Activated CD8-positive, alpha-beta T cell treated with anti-CD3 and anti-CD28 coated beads, Interleukin-2, amount 10 ng/mL, durations not matched to agents 7 days and 5 days (primary cell): Measurements from ENCODE around the gene MUC5B. TPM values are rescaled to one million over a fixed set of nuclear protein-coding genes. Genes with fewer than 3 reads are reported as not detected.
"Not testable (repeated sequence)": the region's sequence is repeated elsewhere in the genome, so short reads cannot be mapped to it uniquely, and the experiment has no call there.

Experiments used
- ATAC-seq: fragments of 150-1000 bp; cut with Tn5 transposase; one replicate; pipeline ENCODE4 v1.10.0; 2021; ENCODE audit warnings: moderate library complexity
- CTCF ChIA-PET: fragments of 350-600 bp; sonication (Branson Sonifier 250); formaldehyde crosslinking; loops from one replicate; lab custom pipeline; 2021; ENCODE audit warnings: antibody characterized with exemption; lab: Charles Lee
- POLR2A ChIA-PET: fragments of 350-600 bp; sonication (Branson Sonifier 250); formaldehyde crosslinking; loops from one replicate; lab custom pipeline; 2021; ENCODE audit warnings: antibody characterized with exemption; lab: Charles Lee
- DNase-seq: peaks from one replicate; pipeline ENCODE4 v3.0.0-alpha.2; 2020
- H3K27ac Mint-ChIP-seq: one replicate; pipeline ENCODE4 v1.8.0; 2021; ENCODE audit warnings: mild to moderate bottlenecking, mixed read lengths
- H3K27me3 Mint-ChIP-seq: one replicate; pipeline ENCODE4 v1.8.0; 2021; ENCODE audit warnings: low read depth, mixed read lengths
- H3K36me3 Mint-ChIP-seq: one replicate; pipeline ENCODE4 v1.8.0; 2021; ENCODE audit warnings: low read depth, mixed read lengths
- H3K4me1 Mint-ChIP-seq: one replicate; pipeline ENCODE4 v1.8.0; 2021; ENCODE audit warnings: low read depth, mixed read lengths
- H3K4me3 Mint-ChIP-seq: one replicate; pipeline ENCODE4 v1.8.0; 2021; ENCODE audit warnings: mild to moderate bottlenecking, mixed read lengths
- H3K9me3 Mint-ChIP-seq: one replicate; pipeline ENCODE4 v1.8.0; 2022; ENCODE audit warnings: mixed read lengths; ENCODE audit not compliant: insufficient read depth
- total RNA-seq, 2 experiments: library from RNA; stranded (reverse); gene quantifications; one replicate each; pipeline ENCODE4 v1.2.3, GENCODE V29; 2021

The MUC5B gene
- total RNA-seq, 2 experiments from 2014 or later, result not detected

- H3K36me3 Mint-ChIP-seq, result peaks cover 4% of the 10 kb centered on the region
- peaks cover 8% of the 10 kb centered on the region for H3K27me3 Mint-ChIP-seq
- peaks cover 8% of the 10 kb centered on the region for H3K9me3 Mint-ChIP-seq
- DNase-seq (no peak), ATAC-seq (no peak)
- H3K27ac Mint-ChIP-seq, result no peak overlapping the region
- ChIA-PET CTCF (no interaction called here), POLR2A (no interaction called here)
- H3K4me3 Mint-ChIP-seq, result no peak overlapping the region
- H3K4me1 Mint-ChIP-seq, result no peaks in the 10 kb centered on the region
These were observed 15.3 kb upstream of the MUC5B start for GRCh38 chr11:1207401-1208143.

GRCh38 chr11:1208144-1208393 lies 14.8 kb upstream of the MUC5B start:
- Mint-ChIP-seq H3K27me3 (peaks cover 8% of the 10 kb centered on the region), H3K27ac (no peak overlapping the region), H3K4me3 (no peak overlapping the region), H3K4me1 (no peaks in the 10 kb centered on the region), H3K36me3 (peaks cover 4% of the 10 kb centered on the region), H3K9me3 (peaks cover 8% of the 10 kb centered on the region)
- POLR2A ChIA-PET, result no interaction called here
- CTCF ChIA-PET, result no interaction called here
- ATAC-seq (no peak), DNase-seq (no peak)

GRCh38 chr11:1208394-1209261 lies 14.2 kb upstream of the MUC5B start:
- Mint-ChIP-seq H3K27me3 (peaks cover 8% of the 10 kb centered on the region), H3K4me1 (no peaks in the 10 kb centered on the region), H3K4me3 (no peak overlapping the region), H3K27ac (no peak overlapping the region), H3K36me3 (peaks cover 4% of the 10 kb centered on the region), H3K9me3 (peaks cover 8% of the 10 kb centered on the region)
- DNase-seq, result no peak
- ChIA-PET POLR2A (no interaction called here), CTCF (no interaction called here)
- no peak for ATAC-seq

GRCh38 chr11:1209371-1210057 lies 13.4 kb upstream of the MUC5B start:
- CTCF ChIA-PET, result no interaction called here
- Mint-ChIP-seq H3K27me3 (peaks cover 11% of the 10 kb centered on the region), H3K9me3 (peaks cover 8% of the 10 kb centered on the region), H3K4me1 (no peaks in the 10 kb centered on the region), H3K36me3 (peaks cover 4% of the 10 kb centered on the region), H3K27ac (no peak overlapping the region), H3K4me3 (no peak overlapping the region)
- ATAC-seq (no peak), DNase-seq (no peak)
- POLR2A ChIA-PET, result no interaction called here

GRCh38 chr11:1211838-1212237 lies 11.0 kb upstream of the MUC5B start:
- Mint-ChIP-seq H3K36me3 (peaks cover 4% of the 10 kb centered on the region), H3K4me1 (no peaks in the 10 kb centered on the region), H3K27me3 (peaks cover 11% of the 10 kb centered on the region), H3K4me3 (no peak overlapping the region), H3K27ac (no peak overlapping the region), H3K9me3 (peaks cover 8% of the 10 kb centered on the region)
- DNase-seq, result no peak
- POLR2A ChIA-PET, result no interaction called here
- ATAC-seq, result no peak
- CTCF ChIA-PET, result interaction anchor here (1.2 kb wide), 1 partner anchor 10 kb away, joined by 3 read pairs; no protein-coding TSS in a partner anchor

- H3K4me1 Mint-ChIP-seq, H3K36me3 Mint-ChIP-seq, H3K27ac Mint-ChIP-seq, CTCF ChIA-PET, H3K9me3 Mint-ChIP-seq, DNase-seq, ATAC-seq, POLR2A ChIA-PET, H3K4me3 Mint-ChIP-seq: not testable (repeated sequence)
- peaks cover 11% of the 10 kb centered on the region for H3K27me3 Mint-ChIP-seq
These were observed 7.0 kb upstream of the MUC5B start for GRCh38 chr11:1215826-1216225.

- ATAC-seq (no peak), DNase-seq (no peak)
- H3K9me3 Mint-ChIP-seq, result no peaks in the 10 kb centered on the region
- ChIA-PET CTCF (no interaction called here), POLR2A (no interaction called here)
- H3K4me3 Mint-ChIP-seq, result no peak overlapping the region
- no peaks in the 10 kb centered on the region for H3K36me3 Mint-ChIP-seq
- H3K4me1 Mint-ChIP-seq, result no peaks in the 10 kb centered on the region
- H3K27me3 Mint-ChIP-seq, result peaks cover 5% of the 10 kb centered on the region
- no peak overlapping the region for H3K27ac Mint-ChIP-seq
These were observed 5.7 kb upstream of the MUC5B start for GRCh38 chr11:1217151-1217550.

GRCh38 chr11:1218256-1218787 lies 4.5 kb upstream of the MUC5B start:
- ATAC-seq (no peak), DNase-seq (no peak)
- Mint-ChIP-seq H3K4me1 (no peaks in the 10 kb centered on the region), H3K27ac (no peak overlapping the region), H3K4me3 (no peak overlapping the region), H3K36me3 (no peaks in the 10 kb centered on the region), H3K9me3 (no peaks in the 10 kb centered on the region), H3K27me3 (peaks cover 3% of the 10 kb centered on the region)
- POLR2A ChIA-PET, result no interaction called here
- CTCF ChIA-PET, result no interaction called here

- no peaks in the 10 kb centered on the region for H3K9me3 Mint-ChIP-seq
- POLR2A ChIA-PET, result no interaction called here
These were observed 3.9 kb upstream of the MUC5B start for GRCh38 chr11:1218788-1219445.

GRCh38 chr11:1219446-1219833 lies 3.4 kb upstream of the MUC5B start:
- POLR2A ChIA-PET, result no interaction called here
- no peaks in the 10 kb centered on the region for H3K4me1 Mint-ChIP-seq
- H3K4me3 Mint-ChIP-seq, result no peak overlapping the region
- no peak for ATAC-seq
- DNase-seq, result no peak
- CTCF ChIA-PET, result no interaction called here
- no peaks in the 10 kb centered on the region for H3K9me3 Mint-ChIP-seq
- H3K27me3 Mint-ChIP-seq, result no peaks in the 10 kb centered on the region
- H3K36me3 Mint-ChIP-seq, result no peaks in the 10 kb centered on the region
- no peak overlapping the region for H3K27ac Mint-ChIP-seq

More at GRCh38 chr11:1218788-1219445, 3.9 kb upstream of the MUC5B start:
- H3K4me1 Mint-ChIP-seq, result no peaks in the 10 kb centered on the region
- peaks cover 3% of the 10 kb centered on the region for H3K27me3 Mint-ChIP-seq
- DNase-seq (no peak), ATAC-seq (peak; percentile 19)
- CTCF ChIA-PET, result no interaction called here
- H3K4me3 Mint-ChIP-seq, result no peak overlapping the region
- H3K36me3 Mint-ChIP-seq, result no peaks in the 10 kb centered on the region
- H3K27ac Mint-ChIP-seq, result no peak overlapping the region

- DNase-seq, result no peak
- POLR2A ChIA-PET, result no interaction called here
- H3K27ac Mint-ChIP-seq, result no peak overlapping the region
These were observed 2.7 kb upstream of the MUC5B start for GRCh38 chr11:1219834-1220815.

More at GRCh38 chr11:1219834-1220815, 2.7 kb upstream of the MUC5B start:
- no peak overlapping the region for H3K4me3 Mint-ChIP-seq
- H3K4me1 Mint-ChIP-seq, result no peaks in the 10 kb centered on the region
- H3K27me3 Mint-ChIP-seq, result no peaks in the 10 kb centered on the region
- ATAC-seq, result no peak
- H3K36me3 Mint-ChIP-seq, result no peaks in the 10 kb centered on the region
- CTCF ChIA-PET, result no interaction called here
- no peaks in the 10 kb centered on the region for H3K9me3 Mint-ChIP-seq
